Amniotic stem cell (primary cell): ENCODE results near the gene NTM.
"Not testable (repeated sequence)": the region's sequence is repeated elsewhere in the genome, so short reads cannot be mapped to it uniquely, and the experiment has no call there.

Experiments used
- DNase-seq: peaks from one replicate; lab custom pipeline; 2025; lab: John Stamatoyannopoulos, UW

NTM gene

DNA sequence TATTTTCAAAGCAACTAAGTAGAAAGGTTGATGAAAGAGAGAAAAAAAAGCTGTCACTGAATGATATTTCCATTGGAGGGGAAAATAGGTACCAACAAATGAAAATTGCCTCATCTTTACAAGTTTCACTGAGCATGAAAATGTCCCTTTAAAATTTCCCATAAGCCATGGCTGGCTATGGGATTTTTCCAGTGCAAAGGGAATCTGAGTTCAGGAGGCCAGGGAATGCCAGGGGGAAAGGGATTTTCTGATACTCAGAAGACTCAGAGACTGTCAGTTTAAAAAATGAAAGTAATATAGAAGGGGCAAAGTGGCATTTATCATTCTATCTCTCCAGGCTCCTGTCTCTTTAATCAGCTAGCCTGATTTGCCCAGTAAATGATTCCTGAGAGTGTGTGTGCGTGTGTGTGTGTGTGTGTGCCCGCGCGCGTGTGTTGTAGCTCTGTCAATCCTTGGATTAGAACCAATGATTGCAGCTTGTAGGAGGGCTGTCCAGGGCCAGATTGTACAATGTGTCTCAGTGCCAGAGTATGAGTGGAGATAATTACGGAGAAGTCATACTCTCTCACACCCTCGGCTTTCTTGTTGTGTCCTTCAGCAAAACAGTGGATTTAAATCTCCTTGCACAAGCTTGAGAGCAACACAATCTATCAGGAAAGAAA lies at the start of gene NTM:
Gene NTM, plus strand, starts transcription at position 526 of the 662 bp plus-strand sequence.
- DNase-seq = no peak

DNA sequence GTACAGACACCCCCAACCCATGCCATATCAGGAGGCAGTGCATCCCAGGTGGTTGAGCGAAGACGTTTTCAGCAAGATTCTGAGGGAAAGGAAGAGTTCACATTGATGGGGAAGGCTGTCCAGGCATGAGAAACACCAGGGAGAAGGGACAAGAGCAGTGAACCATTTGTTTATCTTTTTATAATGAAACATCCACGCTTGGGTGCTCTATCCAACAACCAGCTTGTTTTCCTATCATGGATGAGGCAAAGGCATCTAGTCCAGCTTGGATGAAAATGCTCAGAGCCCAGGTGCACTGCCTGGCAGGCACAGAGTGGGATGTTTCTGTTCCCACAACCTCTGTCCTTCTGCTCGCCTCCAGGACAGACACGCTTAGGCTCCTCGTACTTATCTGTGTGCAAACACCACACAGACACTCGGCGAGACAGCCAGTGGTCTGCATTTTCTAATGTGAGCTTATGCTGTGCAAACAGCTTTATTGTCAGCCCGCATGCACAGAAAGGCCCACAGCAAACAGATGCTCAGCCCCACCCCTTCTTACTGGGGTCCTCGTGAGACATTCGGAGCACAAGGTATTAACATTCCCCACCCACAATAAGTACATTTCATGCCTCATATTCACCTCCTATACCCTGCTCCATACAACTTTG lies 45.4 kb upstream of the NTM start:
- DNase-seq = no peak

GRCh38 chr11:131326829-131327228 lies 43.6 kb upstream of the NTM start:
- DNase-seq = no peak

GRCh38 chr11:131327421-131327820 lies 43.0 kb upstream of the NTM start:
- DNase-seq = peak; percentile 10

DNA sequence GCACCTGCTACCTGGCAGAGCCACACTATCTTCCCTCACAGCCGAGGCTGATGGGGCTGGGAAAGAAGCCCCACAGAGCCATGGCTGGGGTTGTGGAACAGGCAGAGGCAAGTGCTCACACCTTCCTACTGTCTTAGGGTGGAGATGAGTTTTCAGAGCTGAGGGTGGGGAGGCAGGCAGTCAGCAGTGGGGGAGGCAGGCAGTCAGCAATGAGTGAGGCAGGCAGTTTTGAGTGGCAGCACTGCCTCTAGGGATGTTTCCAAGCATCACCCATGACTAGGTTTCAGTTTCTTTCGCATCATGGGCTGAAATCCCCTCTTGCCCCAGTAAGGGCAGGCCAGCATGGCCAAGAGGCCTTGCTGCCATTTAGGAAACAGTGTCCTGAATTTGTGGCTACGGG lies 41.6 kb upstream of the NTM start:
- DNase-seq = no peak

DNA sequence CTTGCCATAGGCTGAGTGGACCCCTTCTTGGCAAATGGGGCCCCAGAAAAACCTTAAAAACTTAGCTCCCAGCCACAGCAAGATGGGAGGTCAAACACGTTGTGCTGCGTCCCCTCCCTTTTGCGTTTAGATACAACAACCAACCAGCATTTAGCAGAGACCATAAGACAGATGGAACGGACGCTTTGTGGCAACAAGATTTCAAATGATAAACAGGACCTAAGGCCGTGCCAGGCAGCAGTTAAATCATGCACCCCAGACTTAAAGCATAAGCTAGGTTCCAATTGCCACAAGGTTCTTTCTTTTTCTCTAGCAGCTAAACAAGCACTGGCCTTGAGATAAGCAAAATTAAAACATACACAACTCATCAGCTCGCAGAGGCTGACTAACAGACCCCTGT lies 39.4 kb upstream of the NTM start:
- no peak for DNase-seq

DNA sequence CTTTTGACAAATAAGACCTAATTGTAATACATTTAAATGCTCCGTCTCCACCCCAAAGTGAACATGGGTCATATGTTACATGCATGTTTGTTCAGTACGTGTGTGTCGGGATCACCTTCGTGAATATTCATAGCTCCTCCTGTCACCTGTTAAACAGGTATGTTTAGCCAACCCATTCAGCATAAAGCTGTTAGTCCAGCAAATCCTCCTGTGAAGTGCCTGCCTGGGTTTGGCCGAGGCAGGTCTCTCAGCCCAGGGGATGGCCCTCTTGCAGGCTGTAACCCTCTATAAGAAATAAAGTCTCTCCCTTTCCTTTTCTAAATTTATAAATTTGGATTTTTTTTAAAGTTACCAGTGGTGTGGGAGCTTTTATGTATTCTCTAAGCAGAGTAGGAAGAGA lies 38.9 kb upstream of the NTM start:
- no peak for DNase-seq

GRCh38 chr11:131334601-131335000 lies 35.8 kb upstream of the NTM start:
- DNase-seq = no peak

- not testable (repeated sequence) for DNase-seq
Measured at GRCh38 chr11:131341900-131342299, 28.5 kb upstream of the NTM start.

- not testable (repeated sequence) for DNase-seq
Measured at GRCh38 chr11:131342442-131342841, 28.0 kb upstream of the NTM start.

DNA sequence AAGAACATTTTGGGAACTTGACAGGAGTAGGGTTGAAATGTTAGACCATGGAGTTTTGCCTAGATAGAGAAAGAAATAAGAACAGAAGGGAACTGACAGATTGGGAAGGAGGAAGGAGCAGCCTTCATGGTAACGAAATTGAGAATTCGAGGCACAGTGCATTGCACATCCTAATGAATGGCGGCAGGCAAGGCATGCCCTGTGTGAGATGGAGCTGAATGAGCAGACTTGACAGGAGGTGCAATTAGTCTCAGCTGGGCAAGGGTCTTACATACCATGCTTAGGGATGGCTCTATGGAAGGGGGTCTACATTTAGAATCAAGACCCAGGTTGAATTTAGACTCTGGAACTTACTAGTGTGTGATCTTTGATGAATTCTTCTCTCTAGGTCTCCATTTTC lies 25.0 kb upstream of the NTM start:
- no peak for DNase-seq

- no peak for DNase-seq
Measured at GRCh38 chr11:131349368-131350086, 20.9 kb upstream of the NTM start.

DNA sequence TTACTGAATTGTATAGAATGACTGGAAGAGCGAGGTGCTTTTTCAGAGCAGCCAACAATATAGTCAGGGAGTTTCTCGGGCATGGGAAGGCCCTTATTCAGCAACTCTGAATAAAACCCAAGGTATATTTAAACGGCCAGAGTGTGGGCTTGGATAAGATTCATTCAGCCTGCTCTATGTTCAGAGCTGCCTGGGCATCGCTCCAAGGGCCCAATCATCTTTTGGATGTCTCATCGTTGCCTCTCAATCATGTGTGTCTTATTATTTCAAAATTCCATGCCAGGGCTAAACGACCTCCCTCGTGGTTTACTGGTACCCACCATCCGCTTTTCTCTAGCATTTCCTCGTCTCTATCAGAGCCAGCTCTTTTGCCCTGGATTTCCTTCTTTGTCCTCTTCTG lies 19.5 kb upstream of the NTM start:
- no peak for DNase-seq

GRCh38 chr11:131351848-131352247 lies 18.6 kb upstream of the NTM start:
- no peak for DNase-seq

DNA sequence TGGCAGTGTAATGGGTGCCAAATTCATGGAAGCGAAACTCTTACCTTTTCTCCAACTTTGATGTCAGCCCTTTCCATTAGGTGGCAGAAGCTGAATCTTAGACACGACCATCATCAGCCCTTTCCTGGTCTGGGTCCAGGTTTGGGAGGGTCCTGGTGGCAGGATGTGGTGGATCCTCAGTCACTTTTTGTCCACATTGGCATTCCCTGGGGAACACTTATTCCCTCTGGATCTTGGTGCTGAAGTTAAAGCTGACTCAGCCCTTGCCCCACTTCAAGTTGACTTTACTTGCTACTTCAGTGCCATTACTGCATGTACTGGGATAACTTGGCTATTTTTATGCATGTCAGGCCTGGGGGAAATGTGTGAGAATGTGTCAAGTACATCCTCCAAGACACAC lies 16.6 kb upstream of the NTM start:
- DNase-seq = no peak

GRCh38 chr11:131354251-131354701 lies 16.1 kb upstream of the NTM start:
- DNase-seq = no peak

GRCh38 chr11:131356206-131356605 lies 14.2 kb upstream of the NTM start:
- no peak for DNase-seq

GRCh38 chr11:131365329-131365930 lies 5.0 kb upstream of the NTM start:
- no peak for DNase-seq

DNA sequence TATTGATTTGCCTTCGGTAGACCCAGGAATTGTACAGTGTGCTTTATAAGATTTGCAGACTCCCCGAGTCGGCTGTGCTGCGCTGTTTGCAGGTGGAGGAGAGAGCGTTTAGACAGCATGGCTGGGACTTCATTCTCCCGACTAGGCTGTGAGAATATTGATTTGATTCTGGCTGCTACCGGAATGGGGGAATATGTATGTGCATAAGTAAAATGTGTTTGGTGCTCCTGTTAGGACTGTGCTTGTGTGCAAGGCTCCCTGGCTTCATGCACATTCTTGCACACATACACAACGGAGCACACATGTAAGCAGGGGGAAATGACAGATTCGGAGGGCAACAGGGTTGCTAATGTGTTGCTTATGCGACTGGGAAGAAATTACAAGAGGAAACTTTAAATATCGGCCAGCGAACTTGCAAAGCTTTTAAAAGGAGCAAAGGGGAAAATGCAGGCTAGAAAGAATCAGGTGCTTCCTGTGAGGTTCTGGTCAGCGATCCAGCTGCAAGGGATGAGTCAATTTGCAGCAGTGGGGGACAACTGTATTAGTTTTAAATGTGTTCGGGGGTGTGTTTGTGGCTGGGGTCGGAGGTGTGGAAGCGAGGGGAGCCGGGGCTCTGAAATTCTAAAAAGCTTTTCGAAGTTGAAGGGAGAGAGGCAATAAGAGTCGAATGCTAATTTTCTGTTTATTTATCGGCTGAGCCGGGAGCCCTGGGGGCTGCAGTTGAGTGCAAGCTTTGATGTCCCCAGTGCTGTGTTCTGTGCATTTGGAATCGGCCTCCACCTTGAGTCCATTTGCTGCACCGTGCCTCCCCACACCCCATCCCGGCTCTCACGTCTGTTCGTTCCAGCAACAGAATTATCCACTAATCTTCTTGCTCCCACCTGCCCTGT lies 731 bp downstream of the NTM start:
- no peak for DNase-seq

GRCh38 chr11:131371791-131372104 lies 1.3 kb downstream of the NTM start:
- no peak for DNase-seq

- DNase-seq = no peak
Measured at GRCh38 chr11:131372234-131372962, 2.0 kb downstream of the NTM start.
